Choroid plexus epithelial cell (primary cell): ENCODE data around the gene TAPT1.

ENCODE experiments used
- DNase-seq: peaks from one replicate; pipeline ENCODE4 v3.0.0-alpha.2; 2010; ENCODE audit warnings: low read depth
- H3K4me3 ChIP-seq: 2 replicates; pipeline ENCODE4 v1.5.1; 2011; ENCODE audit warnings: low read depth, mild to moderate bottlenecking, control low read depth, low read length, moderate library complexity
- CTCF ChIP-seq: conservative IDR thresholded peaks from 2 replicates; pipeline ENCODE4 v1.5.1; 2011; ENCODE audit warnings: low read depth, mild to moderate bottlenecking, control low read depth, inconsistent platforms, low read length, moderate library complexity

Gene TAPT1

DNA sequence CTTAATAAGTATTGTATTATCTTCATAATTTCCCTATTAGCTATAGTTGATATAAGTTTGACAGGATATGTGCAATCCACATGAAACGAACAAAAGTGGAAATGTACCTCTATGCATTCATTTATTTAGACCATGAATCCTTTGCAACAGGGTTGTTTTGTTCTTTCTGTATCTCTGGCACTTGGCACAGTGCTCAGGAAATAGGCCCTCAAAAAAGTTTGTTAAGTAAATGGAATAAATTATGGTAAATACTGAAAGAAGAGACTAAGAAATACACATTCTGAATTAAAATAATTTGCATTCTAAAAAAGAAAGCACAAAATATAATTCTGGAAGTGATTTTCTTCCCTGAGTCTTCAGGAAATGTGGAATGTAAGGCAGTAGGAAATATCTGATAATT lies 39.3 kb downstream of the TAPT1 start:
- TF ChIP-seq CTCF = no peak
- H3K4me3 ChIP-seq = no peak overlapping the region
- DNase-seq = no peak

GRCh38 chr4:16183604-16184003 lies 42.7 kb downstream of the TAPT1 start:
- TF ChIP-seq CTCF = no peak
- no peak for DNase-seq
- no peak overlapping the region for H3K4me3 ChIP-seq

DNA sequence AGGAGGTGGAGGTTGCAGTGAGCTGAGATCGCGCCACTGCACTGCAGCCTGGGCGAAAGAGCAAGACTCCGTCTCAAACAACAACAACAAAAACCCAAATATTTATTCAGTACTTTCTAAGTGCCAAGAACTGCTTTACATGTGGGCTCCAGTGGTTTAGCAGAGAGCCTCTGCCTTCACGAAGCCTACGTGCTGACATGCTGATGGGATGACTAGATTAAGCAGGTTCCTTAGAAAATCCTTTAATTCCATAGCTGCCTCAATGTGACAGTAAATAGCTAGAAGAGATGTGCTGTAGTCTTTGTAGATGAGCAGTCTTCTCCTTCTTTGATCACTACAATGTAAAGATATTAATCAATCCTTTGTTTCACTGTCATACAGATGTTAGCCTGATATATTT lies 49.6 kb downstream of the TAPT1 start:
- TF ChIP-seq CTCF = no peak
- H3K4me3 ChIP-seq = no peak overlapping the region

DNA sequence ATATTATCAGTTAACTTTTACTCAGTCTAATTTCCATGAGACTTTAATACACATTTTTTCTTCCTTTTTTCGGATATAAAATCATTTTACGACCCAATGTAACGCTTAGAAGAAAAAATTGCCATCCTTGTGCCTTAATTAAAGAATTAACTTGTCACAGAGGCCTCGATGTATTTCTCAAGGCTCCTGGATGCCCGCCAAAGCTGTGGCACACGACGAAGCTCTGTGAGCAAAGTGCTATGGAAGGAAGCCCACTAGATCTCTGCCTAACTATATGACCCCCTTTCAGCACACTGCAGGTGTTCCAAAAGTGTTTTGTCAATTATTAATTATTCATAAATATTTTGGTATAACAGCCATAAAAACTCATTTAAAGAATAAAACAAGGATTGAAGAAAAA lies 54.4 kb downstream of the TAPT1 start:
- DNase-seq = no peak
- H3K4me3 ChIP-seq = no peak overlapping the region
- no peak for TF ChIP-seq CTCF

More for the DNA sequence above, 49.6 kb downstream of the TAPT1 start:
- no peak for DNase-seq

- H3K4me3 ChIP-seq = no peak overlapping the region
- no peak for TF ChIP-seq CTCF
- no peak for DNase-seq
Measured at GRCh38 chr4:16169490-16169889, 56.8 kb downstream of the TAPT1 start.

DNA sequence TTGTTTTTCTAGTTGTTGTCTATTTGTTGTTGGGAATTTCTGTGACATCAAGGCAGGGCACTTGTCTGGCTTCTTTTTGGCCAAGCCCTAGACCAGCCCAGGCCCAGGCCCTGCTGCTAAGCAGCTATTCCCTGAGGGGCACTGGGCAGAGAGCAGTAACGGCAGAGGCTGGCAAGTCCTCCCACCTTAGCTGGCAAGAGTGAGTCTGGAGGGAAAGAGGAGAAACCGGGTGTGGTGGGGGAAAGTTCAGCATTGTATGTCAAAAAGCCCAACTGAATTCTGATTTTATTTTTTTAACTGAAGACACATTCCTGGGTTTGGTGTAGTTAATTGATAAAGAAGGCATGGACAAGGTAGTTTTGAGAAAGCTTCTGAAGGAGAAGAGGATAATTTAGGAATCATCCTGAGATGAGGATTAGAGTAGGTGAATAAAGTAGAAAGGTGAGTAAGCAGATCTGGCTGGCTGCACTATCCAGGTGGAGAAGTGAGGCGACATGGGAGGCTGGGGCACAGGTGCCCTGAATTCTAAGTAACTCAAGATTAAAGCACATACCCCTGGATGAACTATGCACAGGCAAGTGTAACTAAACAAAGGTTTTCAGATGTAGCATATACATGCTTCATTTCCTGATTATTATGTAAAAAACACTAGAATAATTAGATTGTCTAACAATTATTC lies 57.4 kb downstream of the TAPT1 start:
- H3K4me3 ChIP-seq = no peak overlapping the region
- no peak for DNase-seq
- no peak for TF ChIP-seq CTCF

DNA sequence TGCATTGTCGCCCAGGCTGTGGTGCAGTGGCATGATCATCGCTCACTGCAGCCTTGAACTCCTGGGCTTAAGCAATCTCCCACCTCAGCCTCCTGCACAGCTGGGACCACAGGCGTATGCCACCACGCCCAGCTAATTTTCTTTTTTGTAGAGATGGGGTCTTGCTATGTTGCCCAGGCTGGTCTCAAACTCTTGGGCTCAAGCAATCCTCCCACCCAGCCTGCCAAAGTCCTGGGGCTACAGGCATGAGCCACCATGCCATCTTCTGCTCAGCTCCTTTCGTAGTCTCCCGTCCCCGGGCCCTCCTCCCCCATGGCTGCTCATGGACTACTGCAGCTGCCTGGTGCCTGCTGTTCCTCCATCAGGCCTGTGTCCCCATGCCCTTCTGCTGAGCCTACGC lies 58.1 kb downstream of the TAPT1 start:
- no peak overlapping the region for H3K4me3 ChIP-seq
- DNase-seq = no peak
- no peak for TF ChIP-seq CTCF
